ENCODE measurements around the gene IL1RAPL2. TPM values are rescaled to one million over a fixed set of nuclear protein-coding genes. Genes with fewer than 3 reads are reported as not detected.

IL1RAPL2 gene
- total RNA-seq, 1 donor from 2014 or later, result not detected

DNA sequence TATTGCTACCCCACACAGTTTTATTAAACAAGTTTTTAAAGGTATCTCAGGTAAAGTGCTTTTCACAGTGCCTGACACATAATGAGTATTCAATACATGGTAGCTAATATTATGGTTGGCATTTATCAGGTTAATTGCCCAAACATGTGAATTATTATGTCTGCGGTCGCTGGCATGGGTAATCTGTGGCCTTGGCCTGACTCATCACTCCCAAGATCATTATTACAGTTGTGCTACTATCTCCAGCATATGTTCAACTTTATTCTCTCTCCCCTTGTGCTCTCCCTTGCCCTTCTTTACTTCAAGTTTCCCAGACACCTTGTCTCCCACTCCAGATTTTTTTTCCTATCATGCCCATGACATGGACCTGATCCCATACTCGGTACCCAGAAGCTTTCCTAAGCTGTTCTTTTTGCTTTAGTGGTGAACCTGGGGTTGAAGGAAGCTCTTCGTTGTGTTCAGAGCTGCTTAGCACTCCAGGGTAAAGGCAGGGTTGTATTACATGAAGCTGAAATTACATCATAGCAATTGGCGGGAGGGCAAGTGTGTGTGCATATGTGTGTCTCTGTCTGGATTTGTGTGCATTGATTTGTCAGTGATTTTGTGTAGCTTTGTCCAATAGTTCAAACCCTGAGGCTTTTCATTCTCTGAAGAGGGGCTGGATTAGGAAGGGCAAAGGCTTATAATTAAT is 1079.8 kb downstream of the IL1RAPL2 start:
- no peak for DNase-seq (ENCODE audit: low spot score in 2 of 2)
- Histone ChIP-seq H3K4me1 (no peaks in the 10 kb centered on the region), H3K27me3 (no peaks in the 10 kb centered on the region), H3K27ac (no peak overlapping the region), H3K36me3 (no peaks in the 10 kb centered on the region), H3K4me3 (no peak overlapping the region), H3K9me3 (no peaks in the 10 kb centered on the region)
- TF ChIP-seq, protein P1, sequence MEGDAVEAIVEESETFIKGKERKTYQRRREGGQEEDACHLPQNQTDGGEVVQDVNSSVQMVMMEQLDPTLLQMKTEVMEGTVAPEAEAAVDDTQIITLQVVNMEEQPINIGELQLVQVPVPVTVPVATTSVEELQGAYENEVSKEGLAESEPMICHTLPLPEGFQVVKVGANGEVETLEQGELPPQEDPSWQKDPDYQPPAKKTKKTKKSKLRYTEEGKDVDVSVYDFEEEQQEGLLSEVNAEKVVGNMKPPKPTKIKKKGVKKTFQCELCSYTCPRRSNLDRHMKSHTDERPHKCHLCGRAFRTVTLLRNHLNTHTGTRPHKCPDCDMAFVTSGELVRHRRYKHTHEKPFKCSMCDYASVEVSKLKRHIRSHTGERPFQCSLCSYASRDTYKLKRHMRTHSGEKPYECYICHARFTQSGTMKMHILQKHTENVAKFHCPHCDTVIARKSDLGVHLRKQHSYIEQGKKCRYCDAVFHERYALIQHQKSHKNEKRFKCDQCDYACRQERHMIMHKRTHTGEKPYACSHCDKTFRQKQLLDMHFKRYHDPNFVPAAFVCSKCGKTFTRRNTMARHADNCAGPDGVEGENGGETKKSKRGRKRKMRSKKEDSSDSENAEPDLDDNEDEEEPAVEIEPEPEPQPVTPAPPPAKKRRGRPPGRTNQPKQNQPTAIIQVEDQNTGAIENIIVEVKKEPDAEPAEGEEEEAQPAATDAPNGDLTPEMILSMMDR (IDR thresholded peaks at IDR 0.05), result no peak
- intact Hi-C loops (cut with DNase I), result no loop called here

DNA sequence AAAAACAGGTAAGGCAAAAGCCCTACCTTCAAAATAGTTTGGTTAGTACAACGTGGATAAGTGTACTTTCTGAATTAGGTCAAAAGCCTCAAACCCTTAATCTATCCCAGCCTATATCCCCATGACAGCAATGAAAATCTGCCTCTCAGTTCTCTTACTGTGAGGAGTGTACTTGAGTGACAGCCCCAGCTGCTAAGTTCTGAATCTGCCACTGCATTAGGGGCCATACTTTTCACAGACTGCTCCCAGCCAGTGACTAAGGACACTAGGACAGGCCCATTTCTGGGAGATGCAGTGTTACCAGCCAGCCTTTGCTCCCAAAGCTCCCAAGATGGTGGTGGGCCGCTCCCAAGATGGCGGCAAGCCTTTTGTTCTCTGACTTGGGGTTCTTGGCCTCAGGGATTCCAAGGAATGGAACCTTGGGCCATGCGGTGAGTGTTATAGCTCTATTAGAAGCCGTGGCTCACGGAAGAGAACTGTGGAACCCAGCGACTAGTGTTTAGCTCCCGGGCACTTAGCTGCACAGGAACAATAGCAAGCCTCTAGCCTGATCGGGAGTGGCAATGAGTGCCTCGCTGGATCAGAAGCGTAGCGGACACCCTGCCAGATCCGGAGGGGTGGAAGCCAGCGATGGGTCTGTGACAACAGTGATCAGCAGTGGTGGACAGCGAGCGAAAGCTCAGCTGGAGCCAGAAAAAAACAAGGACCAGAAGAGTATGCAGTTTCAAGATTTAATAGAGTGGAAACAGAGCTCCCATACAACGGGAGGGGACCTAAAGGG is 1080.8 kb downstream of the IL1RAPL2 start:
- intact Hi-C loops (cut with DNase I), result no loop called here
- Histone ChIP-seq H3K36me3 (no peaks in the 10 kb centered on the region), H3K4me3 (no peak overlapping the region), H3K27ac (no peak overlapping the region), H3K4me1 (no peaks in the 10 kb centered on the region), H3K27me3 (no peaks in the 10 kb centered on the region), H3K9me3 (no peaks in the 10 kb centered on the region)
- TF ChIP-seq, protein P1 (IDR thresholded peaks at IDR 0.05), result no peak
- no peak for DNase-seq (ENCODE audit: low spot score in 2 of 2)

DNA sequence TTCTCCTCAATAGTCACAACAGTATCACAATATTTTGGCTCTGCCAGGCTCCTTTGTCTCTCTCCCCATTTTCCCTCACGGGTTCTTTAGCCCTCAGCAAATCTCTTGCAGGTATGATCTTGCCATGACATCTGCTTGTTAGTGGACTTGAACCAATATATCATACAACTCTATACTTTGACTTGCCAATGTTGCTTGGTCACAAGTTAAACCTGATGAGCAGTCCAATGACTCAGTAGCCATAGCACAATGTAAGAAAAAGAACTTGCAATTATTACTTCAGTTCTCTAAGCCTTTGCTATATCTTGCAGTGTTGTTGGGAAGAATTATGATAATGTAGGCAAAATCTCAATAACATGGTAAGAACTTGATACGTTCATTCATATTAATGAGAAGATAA is 1081.8 kb downstream of the IL1RAPL2 start:
- no peak overlapping the region for H3K4me3 ChIP-seq
- no peaks in the 10 kb centered on the region for H3K27me3 ChIP-seq
- H3K4me1 ChIP-seq, result no peaks in the 10 kb centered on the region
- TF ChIP-seq, protein P1 (IDR thresholded peaks at IDR 0.05), result no peak
- intact Hi-C loops (cut with DNase I), result no loop called here
- DNase-seq (ENCODE audit: low spot score in 2 of 2), result no peak
- no peak overlapping the region for H3K27ac ChIP-seq
- H3K9me3 ChIP-seq, result no peaks in the 10 kb centered on the region
- H3K36me3 ChIP-seq, result no peaks in the 10 kb centered on the region

DNA sequence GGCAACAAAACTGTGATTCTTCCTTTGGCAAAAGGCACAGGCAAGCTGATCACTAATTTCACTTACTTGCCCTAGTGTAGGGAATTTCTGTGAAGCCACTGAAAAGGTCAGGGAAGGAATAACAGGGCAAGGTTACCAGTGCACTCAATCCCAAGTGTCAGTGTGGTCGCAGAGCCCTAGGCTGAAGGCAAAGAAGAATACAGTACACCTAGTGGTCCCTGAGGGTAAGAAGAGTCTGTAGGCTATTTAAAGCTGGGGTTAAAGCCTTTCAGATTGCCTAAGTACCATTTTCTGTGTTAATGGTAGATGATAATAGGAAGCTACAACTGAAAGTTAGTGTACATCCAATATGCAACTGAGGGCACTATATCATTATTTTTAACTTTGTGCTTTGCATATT is 1082.7 kb downstream of the IL1RAPL2 start:
- TF ChIP-seq, protein P1 (IDR thresholded peaks at IDR 0.05), result no peak
- Histone ChIP-seq H3K4me1 (no peaks in the 10 kb centered on the region), H3K27me3 (no peaks in the 10 kb centered on the region), H3K36me3 (no peaks in the 10 kb centered on the region), H3K4me3 (no peak overlapping the region), H3K9me3 (no peaks in the 10 kb centered on the region), H3K27ac (no peak overlapping the region)
- no peak for DNase-seq (ENCODE audit: low spot score in 2 of 2)
- intact Hi-C loops (cut with DNase I), result no loop called here

DNA sequence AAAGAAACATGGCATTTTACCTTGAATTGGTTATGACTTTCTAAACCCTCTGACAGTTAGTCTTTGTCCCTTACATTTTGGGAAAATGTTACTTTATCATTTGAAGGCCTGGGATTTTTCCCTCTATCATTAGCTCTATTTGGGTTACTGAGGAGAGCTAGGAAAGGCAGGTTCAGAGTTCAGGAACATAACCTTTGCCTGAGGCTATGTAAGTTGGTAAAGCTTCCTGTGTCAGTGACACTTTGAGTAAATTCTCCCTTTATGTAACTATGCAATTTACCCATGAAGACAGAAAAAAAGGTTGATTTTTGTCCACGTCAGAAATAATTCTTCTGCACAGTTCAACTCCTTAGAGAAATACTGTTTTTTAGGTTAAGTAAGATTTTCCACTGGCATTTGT is 1084.6 kb downstream of the IL1RAPL2 start:
- DNase-seq (ENCODE audit: low spot score in 2 of 2), result no peak
- Histone ChIP-seq H3K9me3 (no peaks in the 10 kb centered on the region), H3K4me1 (no peaks in the 10 kb centered on the region), H3K27me3 (no peaks in the 10 kb centered on the region), H3K27ac (no peak overlapping the region), H3K4me3 (no peak overlapping the region), H3K36me3 (no peaks in the 10 kb centered on the region)
- intact Hi-C loops (cut with DNase I), result no loop called here
- TF ChIP-seq, protein P1 (IDR thresholded peaks at IDR 0.05), result no peak
